Right atrium auricular region (tissue), 2 donors: Measurements from ENCODE around the gene TGFA. TPM values are rescaled to one million over a fixed set of nuclear protein-coding genes. Genes with fewer than 3 reads are reported as not detected.

ENCODE experiments used
- DNase-seq: peaks from one replicate; pipeline ENCODE4 v3.0.0-alpha.2; 2019; ENCODE audit warnings: low spot score
- H3K27ac ChIP-seq, 2 donors: fragments of 200-600 bp; sonication (generic); 1 replicate in 1 of 2; 2 replicates in 1 of 2; pipeline ENCODE4 v1.5.1; 2016 to 2019
- H3K27me3 ChIP-seq, 2 donors: fragments of 200-600 bp; sonication (generic); one replicate each; pipeline versions ENCODE4 v1.5.1 to v1.6.0; 2017 to 2019
- H3K36me3 ChIP-seq: fragments of 200-600 bp; sonication (generic); one replicate; pipeline ENCODE4 v1.5.1; 2016
- H3K4me1 ChIP-seq, 2 donors: fragments of 200-600 bp; sonication (generic); one replicate each; pipeline versions ENCODE4 v1.5.1 to v1.6.0; 2017 to 2019
- H3K4me3 ChIP-seq, 2 donors: fragments of 200-600 bp; sonication (generic); 1 replicate in 1 of 2; 2 replicates in 1 of 2; pipeline ENCODE4 v1.5.1; 2017 to 2019; ENCODE audit warnings: mild to moderate bottlenecking in 1 of 2, moderate library complexity in 1 of 2
- H3K9me3 ChIP-seq, 2 donors: fragments of 200-600 bp; sonication (generic); one replicate each; pipeline ENCODE4 v1.5.1; 2019
- total RNA-seq, 2 donors: library from RNA; depleted of rRNA; stranded (reverse); fragments of >200 nt; gene quantifications; one replicate each; pipeline ENCODE4 v1.1.0, GENCODE V29; 2016
- TF ChIP-seq, protein P1 (sequence below), 2 donors: fragments of 200-600 bp; sonication (generic); IDR thresholded peaks; one replicate each; pipeline ENCODE4 v1.5.1; 2019; ENCODE audit warnings: antibody characterized with exemption in 2 of 2

TGFA gene
- total RNA-seq, 2 donors from 2014 or later = 0.24 to 1.7 TPM

GRCh38 chr2:70425682-70426301, 127.8 kb downstream of the TGFA start:
- Histone ChIP-seq H3K27me3 (no peaks in the 10 kb centered on the region), H3K27ac (no peak overlapping the region), H3K4me3 (no peak overlapping the region), H3K9me3 (no peaks in the 10 kb centered on the region), H3K36me3 (no peaks in the 10 kb centered on the region), H3K4me1 (no peaks in the 10 kb centered on the region)
- no peak for DNase-seq
- TF ChIP-seq, protein P1, sequence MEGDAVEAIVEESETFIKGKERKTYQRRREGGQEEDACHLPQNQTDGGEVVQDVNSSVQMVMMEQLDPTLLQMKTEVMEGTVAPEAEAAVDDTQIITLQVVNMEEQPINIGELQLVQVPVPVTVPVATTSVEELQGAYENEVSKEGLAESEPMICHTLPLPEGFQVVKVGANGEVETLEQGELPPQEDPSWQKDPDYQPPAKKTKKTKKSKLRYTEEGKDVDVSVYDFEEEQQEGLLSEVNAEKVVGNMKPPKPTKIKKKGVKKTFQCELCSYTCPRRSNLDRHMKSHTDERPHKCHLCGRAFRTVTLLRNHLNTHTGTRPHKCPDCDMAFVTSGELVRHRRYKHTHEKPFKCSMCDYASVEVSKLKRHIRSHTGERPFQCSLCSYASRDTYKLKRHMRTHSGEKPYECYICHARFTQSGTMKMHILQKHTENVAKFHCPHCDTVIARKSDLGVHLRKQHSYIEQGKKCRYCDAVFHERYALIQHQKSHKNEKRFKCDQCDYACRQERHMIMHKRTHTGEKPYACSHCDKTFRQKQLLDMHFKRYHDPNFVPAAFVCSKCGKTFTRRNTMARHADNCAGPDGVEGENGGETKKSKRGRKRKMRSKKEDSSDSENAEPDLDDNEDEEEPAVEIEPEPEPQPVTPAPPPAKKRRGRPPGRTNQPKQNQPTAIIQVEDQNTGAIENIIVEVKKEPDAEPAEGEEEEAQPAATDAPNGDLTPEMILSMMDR (IDR thresholded peaks at IDR 0.05) = no peak

DNA sequence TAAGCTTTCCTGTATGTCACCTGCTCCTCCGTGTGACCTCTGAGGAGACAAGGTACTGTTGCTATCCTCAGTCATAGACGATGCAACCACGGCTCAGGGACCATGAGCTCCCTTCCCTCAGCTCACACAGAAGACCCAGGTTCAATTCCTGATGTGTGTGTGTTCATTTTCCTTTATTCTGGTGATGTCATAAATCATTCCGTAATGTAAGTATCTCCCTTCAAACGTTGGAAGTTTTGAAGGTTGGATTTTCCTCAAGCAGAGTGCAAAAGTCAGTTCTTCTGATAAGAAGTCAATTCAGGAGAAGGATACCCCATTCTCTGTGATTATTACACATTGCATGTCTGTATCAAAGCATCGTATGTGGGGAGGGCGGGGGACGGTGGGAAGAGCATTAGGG, 132.9 kb downstream of the TGFA start:
- H3K4me1 ChIP-seq = no peaks in the 10 kb centered on the region

GRCh38 chr2:70420143-70420542, 133.5 kb downstream of the TGFA start:
- no peaks in the 10 kb centered on the region for H3K4me1 ChIP-seq
- H3K9me3 ChIP-seq = no peaks in the 10 kb centered on the region
- no peaks in the 10 kb centered on the region for H3K36me3 ChIP-seq
- no peaks in the 10 kb centered on the region for H3K27me3 ChIP-seq
- H3K4me3 ChIP-seq = no peak overlapping the region
- H3K27ac ChIP-seq = no peak overlapping the region
- TF ChIP-seq, protein P1 (IDR thresholded peaks at IDR 0.05) = no peak
- no peak for DNase-seq

More for the DNA sequence above, 132.9 kb downstream of the TGFA start:
- Histone ChIP-seq H3K27ac (no peak overlapping the region), H3K9me3 (no peaks in the 10 kb centered on the region), H3K36me3 (no peaks in the 10 kb centered on the region), H3K27me3 (no peaks in the 10 kb centered on the region), H3K4me3 (no peak overlapping the region)
- no peak for DNase-seq
- TF ChIP-seq, protein P1 (IDR thresholded peaks at IDR 0.05) = no peak

GRCh38 chr2:70418514-70418913, 135.1 kb downstream of the TGFA start:
- TF ChIP-seq, protein P1 (IDR thresholded peaks at IDR 0.05) = no peak
- Histone ChIP-seq H3K27ac (no peak overlapping the region), H3K27me3 (no peaks in the 10 kb centered on the region), H3K4me1 (no peaks in the 10 kb centered on the region), H3K9me3 (no peaks in the 10 kb centered on the region), H3K4me3 (no peak overlapping the region), H3K36me3 (no peaks in the 10 kb centered on the region)
- no peak for DNase-seq

DNA sequence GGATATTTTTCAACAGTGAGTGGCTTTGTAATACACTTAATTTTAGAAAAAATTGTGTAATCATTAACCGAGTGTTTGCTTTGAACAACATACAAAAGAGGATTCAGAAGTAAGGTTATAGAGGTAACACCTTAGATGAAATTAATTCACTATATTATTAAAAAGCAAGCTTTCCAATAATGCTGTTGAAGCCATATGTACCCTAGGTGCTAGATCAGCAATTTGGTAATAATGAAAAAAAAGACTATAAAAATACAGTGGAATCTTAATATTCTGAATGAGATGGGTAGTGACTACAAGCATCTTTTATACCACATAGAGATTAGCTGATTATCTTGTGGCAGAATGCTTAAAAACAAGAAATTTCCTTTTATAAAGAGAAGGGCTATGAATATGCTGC, 136.6 kb downstream of the TGFA start:
- no peak overlapping the region for H3K27ac ChIP-seq
- H3K4me1 ChIP-seq = no peaks in the 10 kb centered on the region
- H3K36me3 ChIP-seq = no peaks in the 10 kb centered on the region
- H3K9me3 ChIP-seq = no peaks in the 10 kb centered on the region
- DNase-seq = no peak
- no peaks in the 10 kb centered on the region for H3K27me3 ChIP-seq
- TF ChIP-seq, protein P1 (IDR thresholded peaks at IDR 0.05) = no peak
- no peak overlapping the region for H3K4me3 ChIP-seq
